ENCODE measurements around the gene MKKS. TPM values are rescaled to one million over a fixed set of nuclear protein-coding genes. Genes with fewer than 3 reads are reported as not detected.

MKKS gene
- total RNA-seq, 1 experiment from 2014 or later, result 20.9 TPM

GRCh38 chr20:10470276-10470675 is 36.3 kb upstream of the MKKS start:
- Mint-ChIP-seq H3K27me3 (ENCODE audit: low read depth) (no peaks in the 10 kb centered on the region), H3K27ac (0 out of 2 replicates have a peak overlapping the region, but pooled peaks have one; percentile 78), H3K4me1 (peaks cover 84% of the 10 kb centered on the region), H3K9me3 (no peaks in the 10 kb centered on the region), H3K36me3 (no peaks in the 10 kb centered on the region), H3K4me3 (no peak overlapping the region)
- POLR2A ChIA-PET, result no interaction called here
- TF ChIP-seq GTF2I (CRISPR knock-in tag; conservative IDR thresholded peaks at IDR 0.05) (no peak), ZBTB21 (CRISPR knock-in tag; IDR thresholded peaks at IDR 0.05; ENCODE audit: borderline replicate concordance) (no peak), HMGXB4 (CRISPR knock-in tag; IDR thresholded peaks at IDR 0.05) (no peak), ZNF232 (CRISPR knock-in tag; IDR thresholded peaks at IDR 0.05) (no peak), HMGA2 (CRISPR knock-in tag; IDR thresholded peaks at IDR 0.05) (no peak), ARID4B (CRISPR knock-in tag; IDR thresholded peaks at IDR 0.05; ENCODE audit: borderline replicate concordance) (no peak), CDX4 (CRISPR knock-in tag; IDR thresholded peaks at IDR 0.05; ENCODE audit: borderline replicate concordance) (no peak), PRRX2 (CRISPR knock-in tag; IDR thresholded peaks at IDR 0.05) (no peak), AFF4 (CRISPR knock-in tag; IDR thresholded peaks at IDR 0.05; ENCODE audit: borderline replicate concordance) (no peak), MLX (CRISPR knock-in tag; IDR thresholded peaks at IDR 0.05) (no peak), ZNF138 (CRISPR knock-in tag; conservative IDR thresholded peaks at IDR 0.05) (no peak), FOXK1 (CRISPR knock-in tag; IDR thresholded peaks at IDR 0.05) (no peak), OVOL2 (CRISPR knock-in tag; IDR thresholded peaks at IDR 0.05; ENCODE audit: borderline replicate concordance) (no peak)
- DNase-seq (ENCODE audit: low spot score), result no peak
- CTCF ChIA-PET, result no interaction called here
- ATAC-seq, result no peak

GRCh38 chr20:10469599-10469998 is 35.6 kb upstream of the MKKS start:
- CTCF ChIA-PET, result no interaction called here
- ATAC-seq (peak; percentile 44), DNase-seq (ENCODE audit: low spot score) (no peak)
- Mint-ChIP-seq H3K27ac (peak overlapping the region; percentile 78; the same call in 1 of the 2 replicates), H3K4me3 (no peak overlapping the region), H3K27me3 (ENCODE audit: low read depth) (no peaks in the 10 kb centered on the region), H3K36me3 (peaks cover 2% of the 10 kb centered on the region), H3K4me1 (peaks cover 83% of the 10 kb centered on the region), H3K9me3 (no peaks in the 10 kb centered on the region)
- TF ChIP-seq ZSCAN18 (CRISPR knock-in tag; IDR thresholded peaks at IDR 0.05) (no peak), CTCF (IDR thresholded peaks at IDR 0.05) (0 out of 2 replicates have a peak, but pooled peaks have one; percentile 18), ZNF416 (CRISPR knock-in tag; IDR thresholded peaks at IDR 0.05) (no peak), E2F5 (CRISPR knock-in tag; IDR thresholded peaks at IDR 0.05) (no peak)
- POLR2A ChIA-PET, result no interaction called here

Measured in WTC11 (cell line).